Stimulated activated CD8-positive, alpha-beta memory T cell treated with anti-CD3 and anti-CD28 coated beads, Interleukin-15, amount 100 ng/mL, for 4 hours (primary cell): Measurements from ENCODE around the gene TRMT11.

ENCODE experiments used
- DNase-seq, 2 donors: peaks; one replicate each; pipeline ENCODE4 v3.0.0-alpha.2; 2020; ENCODE audit warnings: low read depth in 2 of 2

TRMT11 gene

GRCh38 chr6:126076992-126077664, 90.8 kb downstream of the TRMT11 start:
- DNase-seq, result no peak

GRCh38 chr6:126077810-126078776, 91.8 kb downstream of the TRMT11 start:
- no peak for DNase-seq

- no peak for DNase-seq
Observed at GRCh38 chr6:126083875-126084274, 97.5 kb downstream of the TRMT11 start.

- DNase-seq, result no peak
Observed at GRCh38 chr6:126086560-126086959, 100.2 kb downstream of the TRMT11 start.
